Smooth muscle cell (in vitro differentiated cells): Measurements from ENCODE around the gene ZNF438. TPM values are rescaled to one million over a fixed set of nuclear protein-coding genes. Genes with fewer than 3 reads are reported as not detected.

Source experiments
- DNase-seq: peaks from one replicate; lab custom pipeline; 2025; ENCODE audit not compliant: unreplicated experiment; lab: John Stamatoyannopoulos, UW
- H2AFZ ChIP-seq: fragments of 200-600 bp; sonication (generic); 2 replicates; pipeline ENCODE4 v1.6.0; 2016; ENCODE audit warnings: antibody characterized with exemption, low read depth, mild to moderate bottlenecking
- H3F3A ChIP-seq: fragments of 200-600 bp; sonication (generic); 2 replicates; pipeline ENCODE4 v1.6.0; 2017; ENCODE audit warnings: antibody characterized with exemption, low read depth
- H3K27ac ChIP-seq: fragments of 200-600 bp; sonication (generic); 2 replicates; pipeline ENCODE4 v1.5.1; 2016; ENCODE audit warnings: low read depth, mild to moderate bottlenecking
- H3K27me3 ChIP-seq: fragments of 200-600 bp; sonication (generic); 2 replicates; pipeline ENCODE4 v1.6.1; 2016; ENCODE audit warnings: low read depth, mild to moderate bottlenecking
- H3K36me3 ChIP-seq: fragments of 200-600 bp; sonication (generic); 2 replicates; pipeline ENCODE4 v1.5.1; 2016; ENCODE audit warnings: low read depth
- H3K4me1 ChIP-seq: fragments of 200-600 bp; sonication (generic); 2 replicates; pipeline ENCODE4 v1.5.1; 2016; ENCODE audit warnings: low read depth
- H3K4me2 ChIP-seq: fragments of 200-600 bp; sonication (generic); 2 replicates; pipeline ENCODE4 v1.6.0; 2016; ENCODE audit warnings: mild to moderate bottlenecking
- H3K4me3 ChIP-seq: fragments of 200-600 bp; sonication (generic); 2 replicates; pipeline ENCODE4 v1.5.1; 2016; ENCODE audit warnings: mild to moderate bottlenecking
- H3K79me2 ChIP-seq: fragments of 200-600 bp; sonication (generic); 2 replicates; pipeline ENCODE4 v1.6.0; 2016; ENCODE audit warnings: low read depth, mild to moderate bottlenecking
- H3K9ac ChIP-seq: fragments of 200-600 bp; sonication (generic); 2 replicates; pipeline ENCODE4 v1.6.0; 2016; ENCODE audit warnings: low read depth
- H3K9me3 ChIP-seq: fragments of 200-600 bp; sonication (generic); replicated peaks from 2 replicates; pipeline ENCODE4 v1.5.1; 2016; ENCODE audit warnings: low read depth
- H4K20me1 ChIP-seq: fragments of 200-600 bp; sonication (generic); 2 replicates; pipeline ENCODE4 v1.6.0; 2016; ENCODE audit warnings: low read depth
- CTCF ChIP-seq: fragments of 200-600 bp; sonication (generic); IDR thresholded peaks from 2 replicates; pipeline ENCODE4 v1.5.1; 2017; ENCODE audit warnings: borderline replicate concordance, mild to moderate bottlenecking, antibody characterized with exemption; ENCODE audit not compliant: insufficient read depth, poor library complexity, severe bottlenecking
- WGBS: methylation state at CpG from one replicate; pipeline ENCODE4 v1.1.7; 2016; ENCODE audit warnings: low lambda C conversion rate; 5-methylcytosine and 5-hydroxymethylcytosine counted together
- polyA plus RNA-seq: library from polyadenylated mRNA; unstranded; fragments of >200 nt; fragmentation: Nextera tagmentation; extraction: Ambion mirVana; gene quantifications from 2 replicates; pipeline ENCODE4 v1.2.1, GENCODE V29; 2016
- total RNA-seq: library from RNA; depleted of rRNA; stranded (reverse); fragments of >200 nt; gene quantifications from 2 replicates; pipeline ENCODE4 v1.2.3, GENCODE V29; 2014

ZNF438 gene
- total and polyA plus RNA-seq, 2 experiments from 2014 or later = 2.8 to 3.4 TPM

DNA sequence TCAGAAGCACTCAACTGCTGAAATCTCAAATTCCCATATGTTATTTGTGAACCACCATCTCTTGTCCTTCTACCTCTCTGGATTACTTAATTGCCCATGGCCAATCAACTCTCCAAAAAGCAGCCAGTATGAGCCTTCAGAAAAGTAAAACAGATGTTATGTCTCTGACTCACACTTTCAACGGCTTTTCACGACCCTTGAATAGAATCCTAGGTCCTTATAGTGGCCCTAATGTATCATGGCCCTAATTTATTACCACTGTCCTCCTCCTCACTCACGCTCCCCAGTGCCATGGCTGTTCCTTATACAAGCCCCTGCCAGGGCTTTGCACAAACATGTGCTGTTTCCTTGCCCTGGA is 20.0 kb downstream of the ZNF438 start:
- H2AFZ ChIP-seq = no peak overlapping the region
- H3K4me1 ChIP-seq = no peaks in the 10 kb centered on the region
- H3K4me2 ChIP-seq = no peak overlapping the region
- H3K27ac ChIP-seq = no peak overlapping the region
- no peaks in the 10 kb centered on the region for H4K20me1 ChIP-seq
- H3K79me2 ChIP-seq = no peaks in the 10 kb centered on the region
- no peak for TF ChIP-seq CTCF
- no peak for DNase-seq
- H3K4me3 ChIP-seq = no peak overlapping the region
- no peak overlapping the region for H3K9ac ChIP-seq
- 30% methylated on average over 3 of the region's 3 CpGs for whole genome bisulfite sequencing
- no peaks in the 10 kb centered on the region for H3K9me3 ChIP-seq
- no peaks in the 10 kb centered on the region for H3F3A ChIP-seq
- no peaks in the 10 kb centered on the region for H3K27me3 ChIP-seq
- no peaks in the 10 kb centered on the region for H3K36me3 ChIP-seq

DNA sequence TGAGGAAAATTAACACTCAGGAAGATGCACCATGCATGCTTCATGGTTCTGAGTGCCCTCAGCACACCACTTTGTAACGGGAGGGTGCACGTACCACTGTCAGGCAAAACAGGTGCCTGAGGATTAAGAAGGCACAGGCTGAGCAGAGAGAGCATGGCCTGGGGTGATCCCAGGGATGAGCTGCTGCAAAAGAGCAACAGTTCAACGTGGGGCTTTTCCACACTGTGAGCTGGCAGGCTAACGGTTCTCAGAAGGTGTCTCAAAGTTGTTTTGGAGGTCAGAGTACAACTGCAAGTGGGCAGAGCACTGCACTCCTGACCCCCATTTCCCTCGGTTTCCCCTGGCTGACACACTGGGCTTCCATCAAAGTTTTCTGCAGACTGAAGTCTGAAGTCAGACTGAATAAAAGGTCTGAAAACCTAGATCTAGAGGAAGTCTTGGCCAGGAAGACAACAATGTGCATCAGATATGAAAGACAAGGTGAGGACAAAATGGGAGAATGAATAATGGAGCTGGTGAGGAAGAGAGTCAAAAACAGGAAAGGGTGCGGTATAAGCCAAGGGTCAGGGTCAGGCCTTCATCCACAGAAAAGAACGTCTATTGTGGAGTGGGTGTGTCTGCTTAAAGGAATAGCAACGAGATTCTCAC is 20.5 kb downstream of the ZNF438 start:
- WGBS = 86% methylated on average over 8 of the region's 8 CpGs
- Histone ChIP-seq H3K27ac (no peak overlapping the region), H3K27me3 (no peaks in the 10 kb centered on the region), H3K9ac (no peak overlapping the region), H3K4me1 (no peaks in the 10 kb centered on the region), H3K79me2 (no peaks in the 10 kb centered on the region), H3K36me3 (no peaks in the 10 kb centered on the region), H3K4me3 (no peak overlapping the region), H2AFZ (no peak overlapping the region), H3F3A (no peaks in the 10 kb centered on the region), H4K20me1 (no peaks in the 10 kb centered on the region), H3K4me2 (no peak overlapping the region), H3K9me3 (no peaks in the 10 kb centered on the region)
- no peak for TF ChIP-seq CTCF
- DNase-seq = no peak

- no peaks in the 10 kb centered on the region for H3K79me2 ChIP-seq
- H3K4me1 ChIP-seq = no peaks in the 10 kb centered on the region
- H3K27ac ChIP-seq = no peak overlapping the region
- TF ChIP-seq CTCF = no peak
- no peak overlapping the region for H3K4me3 ChIP-seq
- 93% methylated on average over 2 of the region's 2 CpGs for WGBS
- H2AFZ ChIP-seq = no peak overlapping the region
- no peaks in the 10 kb centered on the region for H3F3A ChIP-seq
- H3K9me3 ChIP-seq = no peaks in the 10 kb centered on the region
- no peaks in the 10 kb centered on the region for H3K27me3 ChIP-seq
- DNase-seq = no peak
- H4K20me1 ChIP-seq = no peaks in the 10 kb centered on the region
- no peak overlapping the region for H3K4me2 ChIP-seq
- no peak overlapping the region for H3K9ac ChIP-seq
- H3K36me3 ChIP-seq = no peaks in the 10 kb centered on the region
Measured at GRCh38 chr10:31010062-31010461, 21.6 kb downstream of the ZNF438 start.

GRCh38 chr10:31005895-31006294 is 25.8 kb downstream of the ZNF438 start:
- WGBS = 97% methylated on average over 1 of the region's 1 CpG
- TF ChIP-seq CTCF = no peak
- Histone ChIP-seq H3K9ac (no peak overlapping the region), H3K9me3 (no peaks in the 10 kb centered on the region), H3K4me3 (no peak overlapping the region), H3K4me2 (no peak overlapping the region), H3K4me1 (no peaks in the 10 kb centered on the region), H3K79me2 (no peaks in the 10 kb centered on the region), H3K27ac (peak overlapping the region; percentile 84), H3K36me3 (no peaks in the 10 kb centered on the region), H3K27me3 (no peaks in the 10 kb centered on the region), H4K20me1 (no peaks in the 10 kb centered on the region), H2AFZ (no peak overlapping the region), H3F3A (peaks cover 5% of the 10 kb centered on the region)
- no peak for DNase-seq
